Erythroblast (primary cell): ENCODE measurements around the gene CXXC5.

Source experiments
- GATA1 ChIP-seq: IDR thresholded peaks from 2 replicates; pipeline ENCODE4 v1.6.1; 2011; ENCODE audit warnings: low read depth, mild to moderate bottlenecking, control low read depth, low read length, moderate library complexity
- POLR2A ChIP-seq: IDR thresholded peaks from 2 replicates; pipeline ENCODE4 v1.6.1; 2011; ENCODE audit warnings: mild to moderate bottlenecking, low read length

DNA sequence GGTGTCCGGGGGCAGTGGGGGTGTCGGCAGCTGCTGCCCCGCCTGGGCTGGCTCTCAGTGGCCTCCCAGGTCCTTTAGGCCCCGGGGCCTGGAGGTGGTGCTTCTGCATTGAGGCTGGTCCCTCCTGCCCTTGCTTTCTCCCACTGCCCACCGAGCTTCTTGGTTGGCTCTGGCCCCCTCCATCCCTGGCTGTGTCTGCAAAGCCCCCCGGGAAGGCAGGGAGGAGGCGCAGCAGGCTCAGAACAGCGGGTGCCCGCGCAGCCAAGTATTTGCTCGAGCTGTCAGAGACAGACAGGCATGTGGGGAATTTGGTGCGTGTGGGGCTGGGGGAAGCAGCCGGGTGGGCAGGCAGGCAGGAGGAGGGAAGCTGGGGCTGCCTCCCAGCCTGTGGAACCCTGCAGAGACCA, 11.5 kb downstream of the CXXC5 start:
- no peak for TF ChIP-seq POLR2A
- TF ChIP-seq GATA1: no peak
